SH-SY5Y (cell line): ENCODE results near the gene ZNF106.

ENCODE experiments used
- GATA2 ChIP-seq: IDR thresholded peaks from 2 replicates; pipeline ENCODE4 v1.6.1; 2011; ENCODE audit warnings: mild to moderate bottlenecking, low read depth, low read length
- GATA3 ChIP-seq: IDR thresholded peaks from 2 replicates; pipeline ENCODE4 v1.6.1; 2011; ENCODE audit warnings: low read depth, mild to moderate bottlenecking, low read length, moderate library complexity

ZNF106 gene

DNA sequence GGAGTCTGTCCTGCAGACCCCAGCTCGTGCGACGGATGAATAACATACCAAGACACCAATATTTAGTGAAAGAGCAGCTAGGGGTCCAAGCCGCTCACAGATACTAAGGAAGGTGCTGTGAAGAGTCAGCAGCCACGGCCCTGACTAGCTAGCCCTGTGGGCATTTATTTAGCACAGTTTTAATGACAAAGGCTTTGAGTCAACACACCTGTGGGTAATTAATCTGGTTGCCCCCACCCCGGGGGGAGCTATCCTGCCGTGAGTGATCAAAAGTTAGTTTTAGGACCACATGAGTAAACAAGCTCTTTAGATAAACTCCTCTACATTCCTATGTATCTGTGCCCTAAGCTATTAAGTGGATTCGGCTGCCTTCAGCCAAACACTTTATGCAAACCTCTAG is 112.9 kb downstream of the ZNF106 start:
- TF ChIP-seq GATA2 (no peak), GATA3 (no peak)

DNA sequence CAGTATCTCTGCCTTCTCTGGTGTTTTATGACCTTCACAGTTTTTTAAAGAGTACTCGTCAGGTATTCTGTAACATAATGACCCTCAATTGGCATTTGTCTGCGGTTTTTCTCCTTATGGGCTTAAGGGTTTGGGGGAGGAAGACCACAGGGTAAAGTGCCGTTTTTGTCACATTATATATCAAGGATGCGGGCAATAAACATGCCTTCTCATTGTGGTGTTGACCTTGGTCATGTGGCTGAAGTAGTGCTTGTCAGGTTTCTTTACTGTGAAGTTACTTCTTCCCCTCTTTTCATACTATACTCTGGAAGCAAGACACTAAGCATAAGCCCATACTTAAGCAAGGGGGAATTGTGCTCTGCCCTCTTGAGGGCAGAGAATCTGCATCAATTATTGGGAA is 115.0 kb downstream of the ZNF106 start:
- TF ChIP-seq GATA3 (no peak), GATA2 (no peak)

- TF ChIP-seq GATA3, result no peak
- TF ChIP-seq GATA2, result no peak
These were observed 115.7 kb downstream of the ZNF106 start for GRCh38 chr15:42375252-42375651.

DNA sequence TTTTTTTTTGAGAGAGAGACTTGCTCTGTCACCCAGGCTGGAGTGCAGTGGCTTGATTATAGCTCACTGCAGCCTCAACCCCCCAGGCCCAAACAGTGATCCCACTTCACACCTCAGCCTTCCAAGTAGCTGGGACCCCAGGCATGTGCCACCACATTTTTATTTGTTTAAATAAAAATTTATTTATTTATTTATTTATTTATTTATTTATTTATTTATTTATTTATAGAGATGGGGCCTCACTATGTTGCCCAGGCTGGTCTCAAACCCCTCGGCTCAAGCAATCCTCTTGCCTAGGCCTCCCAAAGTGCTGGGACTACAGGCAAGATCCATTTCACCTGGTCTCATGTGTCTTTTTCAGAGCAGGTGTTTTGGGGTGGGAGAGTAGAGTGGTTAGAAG is 116.1 kb downstream of the ZNF106 start:
- TF ChIP-seq GATA2 (no peak), GATA3 (no peak)

DNA sequence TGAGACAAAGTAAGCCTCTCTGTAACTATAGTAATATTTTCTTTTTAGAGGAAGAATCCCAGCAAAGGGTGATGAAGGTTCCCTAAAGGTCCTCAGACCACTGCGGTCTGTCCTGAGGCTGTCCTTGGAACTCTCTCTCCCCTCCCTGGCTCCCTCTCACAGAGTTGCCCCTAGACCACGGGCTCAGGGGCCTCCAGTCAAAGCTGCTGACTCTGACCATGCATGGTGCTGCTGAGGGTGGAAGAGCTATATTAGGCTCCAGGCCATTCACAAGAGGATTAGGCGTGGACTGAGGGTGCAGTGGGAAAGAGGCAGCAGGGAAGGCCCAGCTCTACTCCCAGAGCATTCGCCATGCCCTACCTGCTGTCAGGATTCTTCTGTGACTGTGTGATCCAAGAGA is 117.0 kb downstream of the ZNF106 start:
- TF ChIP-seq GATA3, result no peak
- no peak for TF ChIP-seq GATA2

DNA sequence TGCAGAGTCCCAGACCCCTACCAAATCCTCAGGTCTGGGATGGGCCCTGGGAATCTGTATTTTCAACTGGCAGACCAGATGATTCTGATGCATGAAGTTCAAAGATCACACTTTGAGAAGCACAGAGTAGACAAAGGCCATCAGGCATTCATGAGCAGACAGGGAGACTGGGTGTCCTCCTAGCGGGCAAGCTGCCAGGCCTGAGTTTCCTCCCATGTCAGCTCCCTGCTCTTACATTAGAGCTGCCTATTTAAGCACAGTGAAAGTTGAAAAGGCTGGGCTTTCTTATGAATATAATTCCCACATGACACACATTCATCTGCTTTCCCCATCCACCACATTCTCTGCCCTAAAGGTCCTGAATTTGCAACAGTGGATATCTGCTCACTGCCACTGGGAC is 117.7 kb downstream of the ZNF106 start:
- TF ChIP-seq GATA3, result no peak
- TF ChIP-seq GATA2, result no peak

DNA sequence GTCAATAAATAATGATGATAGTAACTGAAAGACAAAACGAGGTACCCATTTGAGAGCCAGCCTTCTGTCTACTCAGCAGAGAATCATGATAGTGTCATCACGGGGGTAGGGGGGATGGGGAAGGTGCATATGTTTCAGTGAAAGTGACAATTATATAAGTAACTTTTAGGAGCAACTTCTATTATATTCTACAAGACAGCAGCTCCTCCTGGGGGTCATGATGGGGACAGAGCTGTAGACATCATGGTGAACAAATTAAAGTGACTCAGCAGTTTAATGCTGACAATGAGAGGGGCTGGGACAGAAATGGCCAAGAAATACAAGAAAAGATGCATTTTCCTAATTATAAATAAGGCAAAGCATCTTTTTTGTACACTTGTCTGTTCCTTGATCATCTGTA is 119.8 kb downstream of the ZNF106 start:
- no peak for TF ChIP-seq GATA3
- no peak for TF ChIP-seq GATA2

GRCh38 chr15:42368096-42368495 is 122.8 kb downstream of the ZNF106 start:
- TF ChIP-seq GATA2 (no peak), GATA3 (no peak)

- TF ChIP-seq GATA2, result no peak
- TF ChIP-seq GATA3, result no peak
These were observed 123.9 kb downstream of the ZNF106 start for GRCh38 chr15:42367041-42367440.

DNA sequence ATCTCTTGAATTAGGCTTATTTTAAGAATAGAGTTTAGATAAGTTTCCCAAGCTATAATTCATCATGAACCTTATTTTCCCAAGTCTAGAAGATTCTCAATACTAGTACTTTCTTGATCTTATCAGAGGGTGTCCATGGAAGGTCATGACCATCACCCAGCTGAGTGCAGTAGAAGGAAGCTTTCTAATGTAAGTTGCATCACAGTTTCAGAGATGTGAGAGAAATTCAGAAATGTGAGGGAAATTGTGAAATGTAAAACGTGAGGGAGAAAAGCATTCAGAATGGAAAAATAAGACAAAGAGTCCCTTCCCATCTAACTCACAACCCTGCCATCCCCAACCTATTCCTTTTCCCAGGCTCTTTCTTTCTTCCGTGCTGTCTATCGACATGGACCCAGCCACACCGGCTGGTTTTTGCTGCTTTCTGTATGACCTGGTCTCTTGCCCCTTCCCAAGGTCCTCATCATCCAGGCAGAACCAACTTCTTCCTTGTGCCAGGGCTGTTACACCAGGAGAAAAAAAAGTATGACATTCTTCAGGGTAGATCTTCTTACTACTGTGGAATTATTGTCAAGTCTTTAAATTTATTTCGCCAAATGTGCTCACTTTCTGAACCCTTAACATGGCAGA is 124.9 kb downstream of the ZNF106 start:
- TF ChIP-seq GATA3, result no peak
- TF ChIP-seq GATA2, result no peak

DNA sequence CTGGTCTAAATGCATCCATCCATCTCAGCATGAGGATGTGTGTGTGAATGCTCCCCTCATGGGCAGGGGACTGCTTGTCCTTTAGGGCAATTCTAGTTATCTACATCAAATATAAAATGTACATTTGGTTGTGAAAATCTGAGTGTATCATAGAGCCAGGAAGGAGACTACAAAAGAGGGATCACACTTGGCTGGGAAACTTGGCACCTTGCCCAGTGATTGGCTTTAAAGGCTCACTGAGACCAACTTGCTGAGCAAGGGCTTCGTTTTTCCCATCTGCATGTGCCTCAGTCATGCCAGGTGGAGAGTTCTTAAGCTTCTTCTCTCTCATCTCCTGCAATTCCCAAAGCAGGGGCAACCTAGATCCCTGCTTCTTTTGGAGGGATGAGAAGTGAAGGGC is 126.4 kb downstream of the ZNF106 start:
- TF ChIP-seq GATA3, result no peak
- TF ChIP-seq GATA2, result no peak

- no peak for TF ChIP-seq GATA3
These were observed 127.0 kb downstream of the ZNF106 start for GRCh38 chr15:42363942-42364341.

- TF ChIP-seq GATA2 (no peak), GATA3 (no peak)
These were observed 127.5 kb downstream of the ZNF106 start for GRCh38 chr15:42363487-42363886.
